HG03139 (cell line): ENCODE data around the gene UFC1.
"Not testable (repeated sequence)": the region's sequence is repeated elsewhere in the genome, so short reads cannot be mapped to it uniquely, and the experiment has no call there.

Source experiments
- ATAC-seq: cut with Tn5 transposase; IDR thresholded peaks from one replicate; pipeline ENCODE4 v1.9.1; 2021; ENCODE audit not compliant: unreplicated experiment

UFC1 gene

GRCh38 chr1:161153682-161154337, at the start of gene UFC1:
Gene UFC1, plus strand, starts transcription at chr1:161153978. Its CDS starts 20 bp downstream, at chr1:161153998.
- ATAC-seq: peak; percentile 74

GRCh38 chr1:161106431-161106830, 47.3 kb upstream of the UFC1 start:
- no peak for ATAC-seq

- no peak for ATAC-seq
Measured at GRCh38 chr1:161111117-161111516, 42.7 kb upstream of the UFC1 start.

GRCh38 chr1:161111527-161111926, 42.3 kb upstream of the UFC1 start:
- ATAC-seq: no peak

- ATAC-seq: no peak
Measured at GRCh38 chr1:161113915-161114314, 39.9 kb upstream of the UFC1 start.

GRCh38 chr1:161114556-161114955, 39.2 kb upstream of the UFC1 start:
- no peak for ATAC-seq

GRCh38 chr1:161115132-161115711, 38.6 kb upstream of the UFC1 start:
- ATAC-seq: no peak

GRCh38 chr1:161115961-161116360, 37.8 kb upstream of the UFC1 start:
- not testable (repeated sequence) for ATAC-seq

GRCh38 chr1:161117759-161118581, 35.8 kb upstream of the UFC1 start, which contains the start of the genes NIT1 and PFDN2:
Gene NIT1, plus strand, starts transcription at chr1:161118105. Its CDS starts 72 bp downstream, at chr1:161118177.
Gene PFDN2, minus strand, starts transcription at chr1:161118037. Its CDS starts 11 bp downstream, at chr1:161118026.
- peak; percentile 66 for ATAC-seq

GRCh38 chr1:161119092-161119903, 34.5 kb upstream of the UFC1 start:
- peak; percentile 44 for ATAC-seq

GRCh38 chr1:161121042-161121650, 32.6 kb upstream of the UFC1 start:
- no peak for ATAC-seq

GRCh38 chr1:161121834-161122233, 31.9 kb upstream of the UFC1 start:
- ATAC-seq: no peak

GRCh38 chr1:161122967-161123366, 30.8 kb upstream of the UFC1 start:
- ATAC-seq: no peak

GRCh38 chr1:161127649-161128048, 26.1 kb upstream of the UFC1 start:
- ATAC-seq: no peak

GRCh38 chr1:161128591-161129420, 25.0 kb upstream of the UFC1 start:
- ATAC-seq: no peak

- ATAC-seq: no peak
Measured at GRCh38 chr1:161130266-161130665, 23.5 kb upstream of the UFC1 start.

- no peak for ATAC-seq
Measured at GRCh38 chr1:161131523-161132409, 22.0 kb upstream of the UFC1 start.

GRCh38 chr1:161132410-161133219, 21.2 kb upstream of the UFC1 start, which contains the start of gene DEDD:
Gene DEDD, minus strand, starts transcription at chr1:161132667. Its CDS starts 8,205 bp downstream, at chr1:161124462.
- peak; percentile 90 for ATAC-seq
